Prostate gland (tissue), 2 donors: ENCODE results near the gene CCDC28B. TPM values are rescaled to one million over a fixed set of nuclear protein-coding genes. Genes with fewer than 3 reads are reported as not detected.

Experiments
- DNase-seq: peaks from one replicate; pipeline ENCODE4 v3.0.0-alpha.2; 2019; ENCODE audit warnings: low spot score
- H3K27ac ChIP-seq, 2 donors: fragments of 200-600 bp; sonication (generic); 2 replicates each; pipeline ENCODE4 v1.5.1; 2017 to 2019
- H3K27me3 ChIP-seq: fragments of 200-600 bp; sonication (generic); replicated peaks from 2 replicates; pipeline ENCODE4 v1.5.1; 2019; ENCODE audit not compliant: insufficient read depth
- H3K36me3 ChIP-seq, 2 donors: fragments of 200-600 bp; sonication (generic); 1 replicate in 1 of 2; 2 replicates in 1 of 2; pipeline versions ENCODE4 v1.5.1 to v1.8.1; 2017 to 2019
- H3K4me1 ChIP-seq: fragments of 200-600 bp; sonication (generic); replicated peaks from 2 replicates; pipeline ENCODE4 v1.5.1; 2019
- H3K4me3 ChIP-seq, 2 donors: fragments of 200-600 bp; sonication (generic); 2 replicates each; pipeline ENCODE4 v1.5.1; 2017 to 2019
- H3K9me3 ChIP-seq: fragments of 200-600 bp; sonication (generic); 2 replicates; pipeline ENCODE4 v1.5.1; 2017
- POLR2A ChIP-seq: fragments of 450-650 bp; IDR thresholded peaks from one replicate; pipeline ENCODE4 v1.6.1; 2016; ENCODE audit warnings: antibody characterized with exemption, mild to moderate bottlenecking
- POLR2AphosphoS5 ChIP-seq: sonication (generic); formaldehyde crosslinking; IDR thresholded peaks from one replicate; pipeline ENCODE4 v1.6.1; 2017; ENCODE audit warnings: antibody characterized with exemption
- WGBS: methylation state at CpG from one replicate; pipeline ENCODE4 v1.1.5; 2018; 5-methylcytosine and 5-hydroxymethylcytosine counted together
- intact Hi-C: fragments of 100-400 bp; cut with DNase I; formaldehyde crosslinking; loops from one replicate; pipeline ENCODE4 v1.14.2; 2022
- total RNA-seq, 2 donors: library from RNA; depleted of rRNA; stranded (reverse); fragments of >200 nt; gene quantifications; one replicate each; pipeline ENCODE4 v1.1.0, GENCODE V29; 2016
- TF ChIP-seq, protein P1 (sequence below), 4 experiments: fragments of 200-600 bp in 2 of 4; fragments of 450-650 bp in 2 of 4; sonication (generic) in 2 of 4; IDR thresholded peaks; 1 replicate in 3 of 4; 2 replicates in 1 of 4; pipeline ENCODE4 v1.5.1; 2016 to 2019; ENCODE audit warnings: antibody characterized with exemption in 4 of 4, mild to moderate bottlenecking in 2 of 4, moderate library complexity in 2 of 4

The CCDC28B gene
- total RNA-seq, 2 donors from 2014 or later: 2.9 to 85.5 TPM

DNA sequence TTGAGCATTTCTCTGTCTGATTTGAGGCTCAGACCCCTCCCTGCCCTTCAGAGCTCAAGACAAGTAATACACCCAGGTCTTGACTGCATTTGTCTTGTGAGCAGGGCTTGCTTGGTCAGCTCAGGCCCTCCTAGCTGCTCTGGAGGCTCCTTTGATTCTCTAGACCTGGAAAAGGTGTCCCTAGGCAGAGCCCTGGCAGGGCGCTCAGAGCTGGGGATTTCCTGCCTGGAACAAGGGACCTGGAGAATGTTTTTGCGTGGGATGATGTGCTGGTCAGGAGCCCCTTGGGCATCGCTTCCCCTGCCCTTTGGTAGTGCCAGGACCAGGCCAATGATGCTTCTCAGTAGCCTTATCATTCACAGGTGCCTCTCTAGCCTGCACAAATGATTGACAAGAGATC is 4.9 kb upstream of the CCDC28B start:
- Histone ChIP-seq H3K9me3 (no peaks in the 10 kb centered on the region), H3K4me1 (no peaks in the 10 kb centered on the region), H3K27ac (no peak overlapping the region), H3K4me3 (no peak overlapping the region), H3K36me3 (peaks cover 28 to 41% of the 10 kb centered on the region in 2 donors), H3K27me3 (no peaks in the 10 kb centered on the region)
- TF ChIP-seq POLR2A (no peak), POLR2AphosphoS5 (no peak)
- TF ChIP-seq, protein P1, sequence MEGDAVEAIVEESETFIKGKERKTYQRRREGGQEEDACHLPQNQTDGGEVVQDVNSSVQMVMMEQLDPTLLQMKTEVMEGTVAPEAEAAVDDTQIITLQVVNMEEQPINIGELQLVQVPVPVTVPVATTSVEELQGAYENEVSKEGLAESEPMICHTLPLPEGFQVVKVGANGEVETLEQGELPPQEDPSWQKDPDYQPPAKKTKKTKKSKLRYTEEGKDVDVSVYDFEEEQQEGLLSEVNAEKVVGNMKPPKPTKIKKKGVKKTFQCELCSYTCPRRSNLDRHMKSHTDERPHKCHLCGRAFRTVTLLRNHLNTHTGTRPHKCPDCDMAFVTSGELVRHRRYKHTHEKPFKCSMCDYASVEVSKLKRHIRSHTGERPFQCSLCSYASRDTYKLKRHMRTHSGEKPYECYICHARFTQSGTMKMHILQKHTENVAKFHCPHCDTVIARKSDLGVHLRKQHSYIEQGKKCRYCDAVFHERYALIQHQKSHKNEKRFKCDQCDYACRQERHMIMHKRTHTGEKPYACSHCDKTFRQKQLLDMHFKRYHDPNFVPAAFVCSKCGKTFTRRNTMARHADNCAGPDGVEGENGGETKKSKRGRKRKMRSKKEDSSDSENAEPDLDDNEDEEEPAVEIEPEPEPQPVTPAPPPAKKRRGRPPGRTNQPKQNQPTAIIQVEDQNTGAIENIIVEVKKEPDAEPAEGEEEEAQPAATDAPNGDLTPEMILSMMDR (IDR thresholded peaks at IDR 0.05): no peak
- intact Hi-C loops: no loop called here
- 83% methylated on average over 3 of the region's 3 CpGs for WGBS
- DNase-seq: no peak

DNA sequence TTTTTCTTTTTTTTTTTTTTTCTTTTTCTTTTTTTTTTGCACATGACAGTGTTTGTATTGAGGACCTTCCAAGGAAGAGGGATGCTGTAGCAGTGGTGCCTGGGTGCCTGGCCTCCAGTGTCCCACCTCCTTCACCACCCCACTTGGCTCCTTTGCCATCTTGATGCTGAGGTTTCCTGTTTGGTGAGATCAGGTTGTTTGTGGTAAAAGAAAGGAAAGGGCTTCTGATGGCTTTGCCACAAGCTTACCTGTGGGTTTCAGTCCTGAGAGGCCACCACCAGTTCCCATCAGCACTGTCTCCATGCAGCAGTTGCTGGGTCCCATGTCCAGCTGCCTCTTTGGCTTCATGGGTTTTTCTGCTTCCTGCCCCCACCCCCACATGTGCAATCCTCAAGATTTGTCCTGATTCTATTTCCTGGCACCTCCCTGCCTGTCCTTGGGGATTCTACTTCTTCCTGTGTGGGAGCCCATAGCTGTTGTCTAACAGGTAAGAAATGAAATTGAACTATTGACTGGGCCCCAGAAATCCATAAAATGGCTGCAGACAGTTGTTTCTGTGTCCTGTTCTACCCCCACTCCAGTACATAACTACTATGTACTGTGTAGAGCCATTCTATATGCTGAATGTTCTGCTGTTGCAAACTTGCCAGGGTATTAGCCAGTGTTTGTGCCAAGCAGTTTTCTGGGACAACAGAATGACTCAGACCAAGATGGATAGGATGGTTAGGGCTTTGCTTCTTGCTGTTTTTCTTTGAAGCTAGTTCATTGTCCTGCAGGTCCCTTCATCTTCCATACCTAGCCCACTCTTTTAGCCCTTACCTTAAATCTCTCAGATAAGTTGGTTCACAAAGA is 4.2 kb upstream of the CCDC28B start:
- Histone ChIP-seq H3K27me3 (no peaks in the 10 kb centered on the region), H3K4me1 (no peaks in the 10 kb centered on the region), H3K36me3 (peaks cover 26 to 39% of the 10 kb centered on the region in 2 donors), H3K9me3 (no peaks in the 10 kb centered on the region), H3K27ac (no peak overlapping the region), H3K4me3 (no peak overlapping the region)
- intact Hi-C loops: no loop called here
- DNase-seq: no peak
- TF ChIP-seq POLR2A (no peak), POLR2AphosphoS5 (no peak)
- TF ChIP-seq, protein P1 (IDR thresholded peaks at IDR 0.05): no peak

DNA sequence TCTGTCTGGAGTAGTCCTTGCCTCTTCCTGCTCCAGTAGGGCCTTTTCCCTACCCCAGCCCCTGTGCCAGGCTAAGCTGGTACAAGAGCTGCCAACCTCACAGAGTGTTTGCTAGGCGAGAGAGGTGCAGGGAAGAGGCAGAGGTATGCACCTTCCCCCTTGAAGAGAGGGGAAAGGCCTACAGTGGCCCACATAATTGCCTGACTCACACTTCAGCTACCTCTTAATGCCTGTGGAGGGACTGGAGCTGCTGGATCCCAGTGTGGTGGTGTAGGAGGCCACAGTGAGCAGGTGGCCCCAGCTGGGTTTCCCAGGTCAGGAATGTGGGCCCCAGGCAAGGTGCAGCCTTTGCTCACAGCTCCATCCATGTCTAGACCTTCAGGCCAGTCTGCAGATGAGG is 3.3 kb upstream of the CCDC28B start:
- Histone ChIP-seq H3K4me3 (no peak overlapping the region), H3K9me3 (no peaks in the 10 kb centered on the region), H3K27me3 (no peaks in the 10 kb centered on the region), H3K4me1 (peaks cover 4% of the 10 kb centered on the region), H3K36me3 (peaks cover 19 to 32% of the 10 kb centered on the region in 2 donors), H3K27ac (no peak overlapping the region)
- TF ChIP-seq POLR2AphosphoS5 (no peak), POLR2A (no peak)
- TF ChIP-seq, protein P1 (IDR thresholded peaks at IDR 0.05): no peak
- intact Hi-C loops: no loop called here
- DNase-seq: no peak
- WGBS: 74% methylated on average over 1 of the region's 1 CpG

- intact Hi-C loops: no loop called here
- Histone ChIP-seq H3K27ac (no peak overlapping the region), H3K9me3 (no peaks in the 10 kb centered on the region), H3K4me1 (peaks cover 4% of the 10 kb centered on the region), H3K27me3 (no peaks in the 10 kb centered on the region), H3K36me3 (peaks cover 18 to 24% of the 10 kb centered on the region in 2 donors), H3K4me3 (no peak overlapping the region)
- DNase-seq: no peak
- 71% methylated on average over 6 of the region's 6 CpGs for WGBS
- TF ChIP-seq, protein P1 (IDR thresholded peaks at IDR 0.05): no peak
- TF ChIP-seq POLR2AphosphoS5 (no peak), POLR2A (no peak)
Observed at GRCh38 chr1:32197837-32198236, 2.6 kb upstream of the CCDC28B start.
